Tibial nerve (tissue), 3 donors: Measurements from ENCODE around the gene CMTR2.

Experiments
- CTCF ChIP-seq, 5 experiments: fragments of 200-600 bp in 3 of 5; fragments of 450-650 bp in 2 of 5; sonication (generic) in 3 of 5; IDR thresholded peaks; one replicate each; pipeline ENCODE4 v1.5.1; 2016 to 2019; ENCODE audit warnings: antibody characterized with exemption in 5 of 5, mild to moderate bottlenecking in 3 of 5, moderate library complexity in 2 of 5
- POLR2A ChIP-seq, 2 donors: fragments of 450-650 bp; IDR thresholded peaks; one replicate each; pipeline ENCODE4 v1.6.1; 2017; ENCODE audit warnings: antibody characterized with exemption in 2 of 2, mild to moderate bottlenecking in 2 of 2, moderate library complexity in 2 of 2

- TF ChIP-seq CTCF (IDR thresholded peaks at IDR 0.05), result no peak
- no peak for TF ChIP-seq POLR2A (IDR thresholded peaks at IDR 0.05)
Observed at GRCh38 chr16:71297341-71297634, 8.1 kb upstream of the CMTR2 start.
